HG02943 (cell line): ENCODE results near the gene LSG1.

ENCODE experiments used
- ATAC-seq: cut with Tn5 transposase; IDR thresholded peaks from one replicate; pipeline ENCODE4 v1.9.1; 2021; ENCODE audit warnings: mild to moderate bottlenecking, low read depth, moderate library complexity; ENCODE audit not compliant: unreplicated experiment

LSG1 gene

DNA sequence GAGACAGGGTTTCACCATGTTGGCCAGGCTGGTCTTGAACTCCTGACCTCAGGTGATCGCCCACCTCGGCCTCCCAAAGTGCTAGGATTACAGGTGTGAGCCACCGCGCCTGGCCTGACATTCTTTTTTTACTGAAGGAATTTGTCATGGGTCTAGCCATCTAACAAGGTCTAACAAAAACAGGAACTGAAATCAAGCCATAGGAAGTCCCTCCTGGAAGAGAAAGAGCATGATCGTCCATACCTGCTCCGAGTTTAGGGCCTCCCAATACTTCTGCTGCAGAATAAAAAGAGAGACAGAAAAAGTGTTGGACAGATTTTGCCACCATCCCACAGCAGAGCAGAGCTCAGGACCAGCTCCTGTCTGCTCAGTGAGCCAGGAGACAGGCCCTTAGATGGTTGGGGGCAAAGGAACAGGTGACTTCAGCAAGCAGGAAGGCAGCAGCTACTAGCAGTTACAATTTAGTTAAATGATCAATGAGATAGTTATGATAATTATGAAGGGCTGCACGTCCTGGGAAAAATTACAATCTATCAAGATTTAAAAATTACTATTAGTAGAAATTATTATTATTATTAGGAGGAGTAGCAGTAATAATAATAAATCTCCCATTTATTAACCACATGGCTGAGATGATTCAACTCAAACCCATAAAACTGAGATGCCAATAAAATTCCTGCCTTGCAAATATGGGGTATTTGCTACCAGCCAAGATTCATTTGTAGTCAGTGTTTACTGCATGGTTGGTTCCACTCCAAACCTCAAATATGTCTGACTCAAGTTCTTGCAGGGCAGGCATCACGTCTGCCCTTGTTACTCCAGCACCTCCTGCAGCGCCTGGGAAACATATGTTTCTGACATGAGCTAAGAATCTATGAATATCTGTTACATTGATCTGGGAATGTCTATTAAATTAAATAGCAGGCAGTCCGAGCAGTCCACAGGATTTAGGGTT is 78.9 kb downstream of the LSG1 start:
- no peak for ATAC-seq
